Measurements from ENCODE around the gene MEF2D.

- TF ChIP-seq POLR2A (IDR thresholded peaks at IDR 0.05) (no peak), CTCF (IDR thresholded peaks at IDR 0.05) (no peak)
These were observed 38.3 kb upstream of the MEF2D start for GRCh38 chr1:156538711-156539440.

Measured in right lobe of liver (tissue), 4 donors.